Keratinocyte (primary cell): ENCODE data around the gene DEPP1. TPM values are rescaled to one million over a fixed set of nuclear protein-coding genes. Genes with fewer than 3 reads are reported as not detected.

Experiments
- DNase-seq: peaks from one replicate; pipeline ENCODE4 v3.0.0-alpha.2; 2011; ENCODE audit warnings: low read depth, missing footprints, low spot score
- FAIRE-seq: peaks from 2 replicates; lab custom pipeline; 2011; peaks lifted over from hg19 to GRCh38; lab: Jason Lieb, UNC
- H2AFZ ChIP-seq: 2 replicates; pipeline ENCODE4 v1.6.0; 2012; ENCODE audit warnings: low read length, control low read depth, inconsistent platforms; ENCODE audit not compliant: control insufficient read depth
- H3K27ac ChIP-seq: 2 replicates; pipeline ENCODE4 v1.5.1; 2011; ENCODE audit warnings: low read length; ENCODE audit not compliant: control insufficient read depth, insufficient read depth
- H3K27me3 ChIP-seq: 3 replicates; pipeline ENCODE4 v1.6.0; 2011; ENCODE audit warnings: low read length; ENCODE audit not compliant: control insufficient read depth, insufficient read depth; ENCODE audit errors: extremely low read depth
- H3K36me3 ChIP-seq, 2 experiments: 2 replicates in 1 of 2; 3 replicates in 1 of 2; pipeline ENCODE4 v1.5.1; 2011; ENCODE audit warnings: low read length in 2 of 2, mild to moderate bottlenecking in 1 of 2; ENCODE audit not compliant: control insufficient read depth in 2 of 2, insufficient read depth in 2 of 2; ENCODE audit errors: extremely low read depth in 1 of 2
- H3K4me1 ChIP-seq: 3 replicates; pipeline ENCODE4 v1.5.1; 2011; ENCODE audit warnings: low read length; ENCODE audit not compliant: control insufficient read depth, insufficient read depth; ENCODE audit errors: extremely low read depth
- H3K4me2 ChIP-seq: 3 replicates; pipeline ENCODE4 v1.6.0; 2011; ENCODE audit warnings: low read depth, low read length; ENCODE audit not compliant: control insufficient read depth, insufficient read depth; ENCODE audit errors: extremely low read depth
- H3K4me3 ChIP-seq, 3 experiments: fragments of 200-600 bp in 1 of 3; sonication (generic) in 1 of 3; 2 replicates in 2 of 3; 3 replicates in 1 of 3; pipeline ENCODE4 v1.5.1; 2011 to 2016; ENCODE audit warnings: low read length in 3 of 3, mild to moderate bottlenecking in 3 of 3, control low read depth in 2 of 3, inconsistent platforms in 1 of 3, low read depth in 1 of 3, mixed read lengths in 1 of 3, mixed run types in 1 of 3, moderate library complexity in 1 of 3; ENCODE audit not compliant: control insufficient read depth in 2 of 3, insufficient read depth in 2 of 3; ENCODE audit errors: extremely low read depth in 1 of 3
- H3K79me2 ChIP-seq: 2 replicates; pipeline ENCODE4 v1.6.0; 2012; ENCODE audit warnings: low read length; ENCODE audit not compliant: control insufficient read depth, insufficient read depth
- H3K9ac ChIP-seq: 3 replicates; pipeline ENCODE4 v1.6.0; 2011; ENCODE audit warnings: low read length; ENCODE audit not compliant: control insufficient read depth, insufficient read depth; ENCODE audit errors: extremely low read depth
- H3K9me1 ChIP-seq: 3 replicates; pipeline ENCODE4 v1.6.0; 2011; ENCODE audit warnings: low read length; ENCODE audit not compliant: control insufficient read depth, insufficient read depth; ENCODE audit errors: extremely low read depth
- H3K9me3 ChIP-seq: 2 replicates; pipeline ENCODE4 v1.5.1; 2012; ENCODE audit warnings: low read depth, low read length; ENCODE audit not compliant: control insufficient read depth
- H4K20me1 ChIP-seq: 3 replicates; pipeline ENCODE4 v1.6.0; 2011; ENCODE audit warnings: low read length; ENCODE audit not compliant: control insufficient read depth, insufficient read depth; ENCODE audit errors: extremely low read depth
- CTCF ChIP-seq, 3 experiments: IDR thresholded peaks in 1 of 3; conservative IDR thresholded peaks in 1 of 3; optimal IDR thresholded peaks in 1 of 3; 2 replicates in 2 of 3; 3 replicates in 1 of 3; pipeline versions ENCODE3 to v1.5.1; 2011; ENCODE audit warnings: low read length in 3 of 3, mild to moderate bottlenecking in 3 of 3, moderate library complexity in 2 of 3, control low read depth in 1 of 3, inconsistent platforms in 1 of 3; ENCODE audit not compliant: insufficient read depth in 2 of 3; ENCODE audit errors: extremely low read depth in 1 of 3
- EZH2 ChIP-seq: IDR thresholded peaks from one replicate; pipeline ENCODE4 v1.6.1; 2012; ENCODE audit warnings: inconsistent platforms, mild to moderate bottlenecking, low read length, moderate library complexity
- dilution Hi-C: fragments of 300-500 bp; cut with MboI; formaldehyde crosslinking; loops from one replicate; pipeline ENCODE4 v1.7.0; 2020; ENCODE audit warnings: low sequenced_read_pairs; ENCODE audit not compliant: extremely low pct_ligation_motif_present
- polyA plus RNA-seq, 5 experiments: library from polyadenylated mRNA; depleted of rRNA in 3 of 5; stranded (reverse) in 3 of 5; stranded (forward) in 1 of 5; unstranded in 1 of 5; fragments of >200 nt; gene quantifications; 1 replicate in 1 of 5; 2 replicates in 3 of 5; 3 replicates in 1 of 5; pipeline versions ENCODE4 v1.2.1 to v1.2.3, GENCODE V29; 2011 to 2012; ENCODE audit warnings: missing spikeins in 2 of 5, low read depth in 1 of 5, low replicate concordance in 1 of 5

The DEPP1 gene
- polyA plus RNA-seq, 1 donor (not counting 4 experiments of a cell fraction or from before 2014, with no cell fraction given), result 1.2 TPM

- Histone ChIP-seq H3K36me3 (no peaks in the 10 kb centered on the region), H3K27me3 (peaks cover 5% of the 10 kb centered on the region), H3K4me1 (no peaks in the 10 kb centered on the region), H3K27ac (no peak overlapping the region), H3K4me3 (no peak overlapping the region), H2AFZ (no peak overlapping the region), H3K9me3 (no peaks in the 10 kb centered on the region), H3K9ac (no peak overlapping the region), H4K20me1 (no peaks in the 10 kb centered on the region), H3K4me2 (no peak overlapping the region), H3K9me1 (no peaks in the 10 kb centered on the region), H3K79me2 (no peaks in the 10 kb centered on the region)
- DNase-seq (no peak), FAIRE-seq (no peak)
- dilution Hi-C loops, result no loop called here
- TF ChIP-seq EZH2 (no peak), CTCF (optimal IDR thresholded peaks at IDR 0.05 in 1 of 3, IDR thresholded peaks at IDR 0.05 in 1 of 3, conservative IDR thresholded peaks at IDR 0.05 in 1 of 3; ENCODE audit: extremely low read depth in 1 of 3, insufficient read depth in 2 of 3, low read length in 3 of 3) (no peak)
Measured at GRCh38 chr10:44990965-44991364, 12.4 kb upstream of the DEPP1 start.

- H3K4me2 ChIP-seq, result no peak overlapping the region
- no peaks in the 10 kb centered on the region for H3K79me2 ChIP-seq
- peaks cover 5% of the 10 kb centered on the region for H3K27me3 ChIP-seq
- H3K27ac ChIP-seq, result no peak overlapping the region
- no peak overlapping the region for H2AFZ ChIP-seq
- TF ChIP-seq EZH2, result no peak
- TF ChIP-seq CTCF (optimal IDR thresholded peaks at IDR 0.05 in 1 of 3, IDR thresholded peaks at IDR 0.05 in 1 of 3, conservative IDR thresholded peaks at IDR 0.05 in 1 of 3; ENCODE audit: extremely low read depth in 1 of 3, insufficient read depth in 2 of 3, low read length in 3 of 3), result peak in 1 of 3 experiments; percentile 37
- H3K9ac ChIP-seq, result no peak overlapping the region
- H3K9me1 ChIP-seq, result no peaks in the 10 kb centered on the region
- H3K4me1 ChIP-seq, result no peaks in the 10 kb centered on the region
- H3K36me3 ChIP-seq, result no peaks in the 10 kb centered on the region
- no peaks in the 10 kb centered on the region for H3K9me3 ChIP-seq
- DNase-seq (no peak), FAIRE-seq (no peak)
- H3K4me3 ChIP-seq, result no peak overlapping the region
- dilution Hi-C loops, result no loop called here
- no peaks in the 10 kb centered on the region for H4K20me1 ChIP-seq
Measured at GRCh38 chr10:44990302-44990655, 11.7 kb upstream of the DEPP1 start.
